IMR-90 (cell line): ENCODE data around the gene TPM2. TPM values are rescaled to one million over a fixed set of nuclear protein-coding genes. Genes with fewer than 3 reads are reported as not detected.

Experiments used
- ATAC-seq: fragments of 200-7000 bp; cut with Tn5 transposase; 2 replicates; pipeline ENCODE4 v1.9.1; 2020; ENCODE audit warnings: low read depth, mild to moderate bottlenecking, moderate library complexity
- BruUV-seq: library from RNA; stranded (reverse); fragments of 400-500 nt; replicated peaks from 2 replicates; lab custom pipeline; 2021; lab: Mats Ljungman, UMichigan
- CTCF ChIA-PET: fragments of 300-600 bp; formaldehyde crosslinking; extraction: SDS; loops from one replicate; lab custom pipeline; 2021; ENCODE audit warnings: antibody characterized with exemption; lab: Yijun Ruan, JAX
- POLR2A ChIA-PET: fragments of 300-600 bp; sonication (Branson Sonifier 250); formaldehyde crosslinking; loops from one replicate; lab custom pipeline; 2022; ENCODE audit warnings: antibody characterized with exemption; ENCODE audit not compliant: unreplicated experiment; lab: Charles Lee
- DNase-seq: peaks from one replicate; pipeline ENCODE4 v3.0.0; 2013
- H2AFZ ChIP-seq: replicated peaks from 2 replicates; pipeline ENCODE3; 2013; ENCODE audit warnings: low read length, mild to moderate bottlenecking; ENCODE audit not compliant: poor library complexity
- H2AK5ac ChIP-seq: 2 replicates; pipeline ENCODE4 v1.6.1; 2013; ENCODE audit warnings: low read depth, low read length, inconsistent platforms
- H2AK9ac ChIP-seq: replicated peaks from 2 replicates; pipeline ENCODE3; 2013; ENCODE audit warnings: mild to moderate bottlenecking, low read depth, low read length, moderate library complexity; ENCODE audit not compliant: poor library complexity
- H2BK120ac ChIP-seq: 2 replicates; pipeline ENCODE4 v1.6.1; 2013; ENCODE audit warnings: low read depth, low read length, inconsistent platforms
- H2BK15ac ChIP-seq: 3 replicates; pipeline ENCODE4 v1.6.1; 2013; ENCODE audit warnings: low read depth, low read length, inconsistent platforms
- H2BK20ac ChIP-seq: 2 replicates; pipeline ENCODE4 v1.6.1; 2013; ENCODE audit warnings: low read depth, mild to moderate bottlenecking, inconsistent platforms, low read length, moderate library complexity
- H2BK5ac ChIP-seq: 2 replicates; pipeline ENCODE4 v1.6.1; 2013; ENCODE audit warnings: mild to moderate bottlenecking, low read depth, low read length, inconsistent platforms; ENCODE audit not compliant: poor library complexity, severe bottlenecking
- H3K14ac ChIP-seq: replicated peaks from 2 replicates; pipeline ENCODE4 v1.6.1; 2013; ENCODE audit warnings: low read depth, low read length, inconsistent platforms
- H3K18ac ChIP-seq: 2 replicates; pipeline ENCODE4 v1.6.1; 2013; ENCODE audit warnings: low read depth, low read length, control low read depth
- H3K23ac ChIP-seq: 2 replicates; pipeline ENCODE4 v1.6.1; 2013; ENCODE audit warnings: low read depth, low read length, inconsistent platforms
- H3K27ac ChIP-seq: 2 replicates; pipeline ENCODE4 v1.5.1; 2013; ENCODE audit warnings: mild to moderate bottlenecking, control low read depth, low read length; ENCODE audit not compliant: insufficient read depth
- H3K27me3 ChIP-seq: 2 replicates; pipeline ENCODE4 v1.6.1; 2013; ENCODE audit warnings: low read length; ENCODE audit not compliant: control insufficient read depth, insufficient read depth
- H3K36me3 ChIP-seq: 2 replicates; pipeline ENCODE4 v1.6.1; 2013; ENCODE audit warnings: low read length, mixed read lengths; ENCODE audit not compliant: control insufficient read depth, insufficient read depth
- H3K4ac ChIP-seq: 2 replicates; pipeline ENCODE4 v1.6.1; 2013; ENCODE audit warnings: low read depth, low read length, inconsistent platforms
- H3K4me1 ChIP-seq: 2 replicates; pipeline ENCODE4 v1.6.1; 2013; ENCODE audit warnings: low read length, mixed read lengths; ENCODE audit not compliant: control insufficient read depth, insufficient read depth
- H3K4me2 ChIP-seq: 2 replicates; pipeline ENCODE4 v1.6.1; 2013; ENCODE audit warnings: low read depth, mild to moderate bottlenecking, control low read depth, low read length, moderate library complexity
- H3K4me3 ChIP-seq: 2 replicates; pipeline ENCODE4 v1.5.1; 2013; ENCODE audit warnings: low read depth, mild to moderate bottlenecking, control low read depth, low read length, moderate library complexity; ENCODE audit not compliant: insufficient read depth
- H3K56ac ChIP-seq: 2 replicates; pipeline ENCODE4 v1.6.1; 2013; ENCODE audit warnings: low read length, inconsistent platforms; ENCODE audit not compliant: insufficient read depth; ENCODE audit errors: extremely low read depth
- H3K79me1 ChIP-seq, 2 experiments: 2 replicates each; pipeline ENCODE4 v1.6.1; 2013; ENCODE audit warnings: low read length in 2 of 2, inconsistent platforms in 1 of 2, low read depth in 1 of 2
- H3K9ac ChIP-seq: 2 replicates; pipeline ENCODE4 v1.6.1; 2013; ENCODE audit warnings: low read depth, low read length, control low read depth
- H3K9me1 ChIP-seq: 2 replicates; pipeline ENCODE4 v1.6.1; 2013; ENCODE audit warnings: low read length, inconsistent platforms; ENCODE audit not compliant: insufficient read depth
- H3K9me3 ChIP-seq: 2 replicates; pipeline ENCODE4 v1.6.1; 2013; ENCODE audit warnings: low read length; ENCODE audit not compliant: control insufficient read depth, insufficient read depth
- H4K20me1 ChIP-seq: 2 replicates; pipeline ENCODE4 v1.6.1; 2013; ENCODE audit warnings: low read length, inconsistent platforms; ENCODE audit not compliant: insufficient read depth
- H4K5ac ChIP-seq: 2 replicates; pipeline ENCODE4 v1.6.1; 2013; ENCODE audit warnings: mild to moderate bottlenecking, low read depth, low read length, control low read depth
- H4K8ac ChIP-seq, 2 experiments: 2 replicates each; pipeline ENCODE4 v1.6.1; 2013; ENCODE audit warnings: low read depth in 2 of 2, low read length in 2 of 2, control low read depth in 1 of 2, inconsistent platforms in 1 of 2
- H4K91ac ChIP-seq: 2 replicates; pipeline ENCODE4 v1.6.1; 2013; ENCODE audit warnings: low read depth, low read length, inconsistent platforms; ENCODE audit not compliant: insufficient read depth
- CHD1 ChIP-seq: IDR thresholded peaks from 2 replicates; pipeline ENCODE4 v1.6.1; 2012; ENCODE audit warnings: low read depth, low read length, improper control_type of control experiment
- CTCF ChIP-seq: conservative IDR thresholded peaks from 2 replicates; pipeline ENCODE4 v1.5.1; 2012; ENCODE audit warnings: mild to moderate bottlenecking, low read depth, low read length, improper control_type of control experiment
- MAZ ChIP-seq: IDR thresholded peaks from 2 replicates; pipeline ENCODE4 v1.6.1; 2012; ENCODE audit warnings: low read depth, mild to moderate bottlenecking, low read length, improper control_type of control experiment, moderate library complexity, borderline replicate concordance
- MXI1 ChIP-seq: IDR thresholded peaks from 2 replicates; pipeline ENCODE4 v1.6.1; 2012; ENCODE audit warnings: low read depth, mild to moderate bottlenecking, low read length, moderate library complexity, borderline replicate concordance
- POLR2A ChIP-seq: IDR thresholded peaks from 2 replicates; pipeline ENCODE4 v1.6.1; 2012; ENCODE audit warnings: mild to moderate bottlenecking, low read depth, low read length
- RAD21 ChIP-seq: IDR thresholded peaks from 2 replicates; pipeline ENCODE4 v1.6.1; 2012; ENCODE audit warnings: low read length, improper control_type of control experiment
- RFX5 ChIP-seq: IDR thresholded peaks from 2 replicates; pipeline ENCODE4 v1.8.0; 2012; ENCODE audit warnings: low read depth, mild to moderate bottlenecking, low read length, moderate library complexity
- WGBS, 2 experiments: methylation state at CpG; one replicate each; pipeline versions ENCODE4 v1.1.5 to v1.1.7; 2013; ENCODE audit warnings: missing lambda C conversion rate in 2 of 2; ENCODE audit not compliant: insufficient read length in 1 of 2; ENCODE audit errors: extremely low coverage in 2 of 2; 5-methylcytosine and 5-hydroxymethylcytosine counted together
- dilution Hi-C: fragments of 300-500 bp; cut with HindIII; formaldehyde crosslinking; loops from one replicate; pipeline ENCODE4 v1.14.3; 2018; ENCODE audit warnings: low sequenced_read_pairs; ENCODE audit not compliant: unreplicated experiment
- in situ Hi-C: fragments of 300-500 bp; cut with MboI; formaldehyde crosslinking; loops from 3 replicates; pipeline ENCODE4 v1.14.3; 2019; ENCODE audit warnings: low sequenced_read_pairs, inconsistent platforms, mixed read lengths
- intact Hi-C: fragments of 100-400 bp; cut with micrococcal nuclease; formaldehyde crosslinking; loops from 2 replicates; pipeline ENCODE4 v1.10.0; 2022
- polyA plus RNA-seq, 3 experiments: library from polyadenylated mRNA; depleted of rRNA; stranded (reverse); fragments of >200 nt; gene quantifications; 2 replicates each; pipeline ENCODE4 v1.2.3, GENCODE V29; 2012; ENCODE audit warnings: low replicate concordance in 1 of 3
- total RNA-seq: library from RNA; depleted of rRNA; stranded (reverse); fragments of >200 nt; gene quantifications from 2 replicates; pipeline ENCODE4 v1.2.3, GENCODE V29; 2012
- TF ChIP-seq, protein P1 (sequence below): fragments of 150-350 bp; IDR thresholded peaks from 2 replicates; pipeline ENCODE4 v1.6.1; 2016; ENCODE audit warnings: low read depth, mild to moderate bottlenecking, low read length, moderate library complexity, borderline replicate concordance

The TPM2 gene
- total and polyA plus RNA-seq, 2 of the 4 experiments (the other 2 are of a cell fraction) = 960 to 2,500 TPM

DNA sequence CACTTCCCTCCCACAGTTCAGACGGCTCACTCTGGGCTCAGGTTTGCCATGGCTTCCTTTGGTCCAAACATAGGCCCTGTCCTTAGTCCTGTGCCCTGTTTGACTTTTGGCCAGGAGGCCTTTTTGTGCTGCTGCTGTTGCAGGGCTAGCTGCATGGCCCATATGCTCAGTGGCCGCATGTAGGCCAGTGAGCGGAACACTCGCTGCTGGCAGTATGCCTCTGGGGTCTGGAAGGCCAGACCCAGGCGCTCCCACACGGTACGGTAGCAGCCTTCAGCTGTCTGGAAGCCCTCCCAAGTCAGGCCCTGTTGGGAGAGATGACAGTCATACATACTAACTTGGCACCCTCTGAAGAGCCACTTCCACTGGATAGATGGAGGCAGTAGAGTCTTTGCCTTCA, 47.4 kb upstream of the TPM2 start:
- intact Hi-C loops (no loop called here), dilution Hi-C loops (no loop called here), in situ Hi-C loops (no loop called here)
- CTCF ChIA-PET = no interaction called here
- Histone ChIP-seq H3K14ac (no peak overlapping the region), H3K9ac (no peak overlapping the region), H2BK5ac (no peak overlapping the region), H3K4me2 (no peak overlapping the region), H3K56ac (no peak overlapping the region), H3K4me1 (no peaks in the 10 kb centered on the region), H4K20me1 (peaks cover 24% of the 10 kb centered on the region), H4K5ac (no peak overlapping the region), H2AK9ac (no peak overlapping the region), H2AFZ (no peak overlapping the region), H3K27me3 (no peaks in the 10 kb centered on the region), H2BK20ac (no peak overlapping the region), H2AK5ac (no peak overlapping the region), H4K91ac (no peak overlapping the region), H3K27ac (no peak overlapping the region), H3K9me1 (peaks cover 3% of the 10 kb centered on the region; the same call in 1 of the 2 replicates), H3K36me3 (peaks cover 62% of the 10 kb centered on the region), H3K4me3 (no peak overlapping the region), H2BK120ac (no peak overlapping the region), H2BK15ac (no peak overlapping the region), H3K4ac (no peak overlapping the region), H3K23ac (no peak overlapping the region), H3K18ac (no peak overlapping the region), H3K9me3 (no peaks in the 10 kb centered on the region), H3K79me1 (peaks cover 24 to 91% of the 10 kb centered on the region in 2 experiments), H4K8ac (no peak overlapping the region)
- no peak for DNase-seq
- POLR2A ChIA-PET = no interaction called here
- TF ChIP-seq, protein P1, sequence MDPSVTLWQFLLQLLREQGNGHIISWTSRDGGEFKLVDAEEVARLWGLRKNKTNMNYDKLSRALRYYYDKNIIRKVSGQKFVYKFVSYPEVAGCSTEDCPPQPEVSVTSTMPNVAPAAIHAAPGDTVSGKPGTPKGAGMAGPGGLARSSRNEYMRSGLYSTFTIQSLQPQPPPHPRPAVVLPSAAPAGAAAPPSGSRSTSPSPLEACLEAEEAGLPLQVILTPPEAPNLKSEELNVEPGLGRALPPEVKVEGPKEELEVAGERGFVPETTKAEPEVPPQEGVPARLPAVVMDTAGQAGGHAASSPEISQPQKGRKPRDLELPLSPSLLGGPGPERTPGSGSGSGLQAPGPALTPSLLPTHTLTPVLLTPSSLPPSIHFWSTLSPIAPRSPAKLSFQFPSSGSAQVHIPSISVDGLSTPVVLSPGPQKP = no peak
- TF ChIP-seq CTCF (no peak), RFX5 (no peak), CHD1 (no peak), MAZ (no peak), MXI1 (no peak), POLR2A (no peak), RAD21 (no peak)
- no peak for ATAC-seq
- BruUV-seq = no TSS peak
- no CpG with 5 or more reads among the region's 7 CpGs for WGBS, 2 experiments
